Lung (tissue), 12 donors: ENCODE data around the gene PAK4. TPM values are rescaled to one million over a fixed set of nuclear protein-coding genes. Genes with fewer than 3 reads are reported as not detected.
"Not testable (repeated sequence)": the region's sequence is repeated elsewhere in the genome, so short reads cannot be mapped to it uniquely, and the experiment has no call there.

Experiments
- ATAC-seq: fragments of 200-7000 bp; cut with Tn5 transposase; one replicate; pipeline ENCODE4 v1.9.1; 2020; ENCODE audit warnings: moderate number of reproducible peaks; ENCODE audit not compliant: insufficient read depth, low FRiP score
- DNase-seq, 3 donors: peaks; one replicate each; pipeline ENCODE4 v3.0.0-alpha.2; 2013 to 2017
- H3K27ac ChIP-seq, 2 donors: one replicate each; pipeline ENCODE4 v1.5.1; 2013; ENCODE audit warnings: mild to moderate bottlenecking in 2 of 2, moderate library complexity in 2 of 2, control low read depth in 1 of 2, inconsistent platforms in 1 of 2, low read depth in 1 of 2, low read length in 1 of 2
- H3K27me3 ChIP-seq, 3 donors: one replicate each; pipeline ENCODE4 v1.5.1; 2013; ENCODE audit warnings: low read length in 2 of 3; ENCODE audit not compliant: control insufficient read depth in 3 of 3, insufficient read depth in 3 of 3
- H3K36me3 ChIP-seq, 4 donors: one replicate each; pipeline ENCODE4 v1.5.1; 2013; ENCODE audit warnings: low read length in 4 of 4, mild to moderate bottlenecking in 1 of 4, moderate library complexity in 1 of 4; ENCODE audit not compliant: control insufficient read depth in 4 of 4, insufficient read depth in 4 of 4
- H3K4me1 ChIP-seq, 5 donors: one replicate each; pipeline ENCODE4 v1.5.1; 2013; ENCODE audit warnings: low read length in 5 of 5, mild to moderate bottlenecking in 2 of 5, moderate library complexity in 1 of 5; ENCODE audit not compliant: control insufficient read depth in 5 of 5, insufficient read depth in 5 of 5
- H3K4me3 ChIP-seq: one replicate; pipeline ENCODE4 v1.5.1; 2013; ENCODE audit warnings: mild to moderate bottlenecking, control low read depth, moderate library complexity
- H3K9ac ChIP-seq, 2 donors: one replicate each; pipeline ENCODE4 v1.5.1; 2013; ENCODE audit warnings: low read length in 2 of 2, control low read depth in 1 of 2; ENCODE audit not compliant: insufficient read depth in 1 of 2
- H3K9me3 ChIP-seq, 4 donors: one replicate each; pipeline ENCODE4 v1.5.1; 2013; ENCODE audit warnings: low read length in 3 of 4, mild to moderate bottlenecking in 1 of 4, moderate library complexity in 1 of 4; ENCODE audit not compliant: control insufficient read depth in 4 of 4, insufficient read depth in 3 of 4
- WGBS, 2 donors: extraction: QIAGEN DNeasy Blood & Tissue Kit; methylation state at CpG; one replicate each; pipeline ENCODE4 v1.1.7; 2013; 5-methylcytosine and 5-hydroxymethylcytosine counted together
- polyA plus RNA-seq, 2 donors: library from polyadenylated mRNA; stranded (reverse); fragments of 200-250 nt; gene quantifications; one replicate each; pipeline ENCODE4 v1.2.1, GENCODE V29; 2013
- total RNA-seq, 2 donors: library from RNA; depleted of rRNA in 1 of 2; stranded (reverse); fragments of >200 nt in 1 of 2; gene quantifications; one replicate each; pipeline ENCODE4 v1.2.1, GENCODE V29; 2014 to 2021
- TF ChIP-seq, protein P1 (sequence below): IDR thresholded peaks from 2 replicates; pipeline ENCODE4 v1.5.1; 2012; ENCODE audit warnings: mild to moderate bottlenecking; ENCODE audit errors: control extremely low read depth, extremely low read depth
- donor health status: control.
- donor health status: control.
- donor health status: Bipolar disorder and iron deficiency.
- donor health status: healthy.
- donor health status: DM: yes; HTN: yes; CAD: no.

Gene PAK4
- total and polyA plus RNA-seq, 4 donors = 23.2 to 60.8 (median 36.7) TPM

GRCh38 chr19:39218230-39219007, 92.8 kb downstream of the PAK4 start:
- no peaks in the 10 kb centered on the region for H3K36me3 ChIP-seq
- TF ChIP-seq, protein P1, sequence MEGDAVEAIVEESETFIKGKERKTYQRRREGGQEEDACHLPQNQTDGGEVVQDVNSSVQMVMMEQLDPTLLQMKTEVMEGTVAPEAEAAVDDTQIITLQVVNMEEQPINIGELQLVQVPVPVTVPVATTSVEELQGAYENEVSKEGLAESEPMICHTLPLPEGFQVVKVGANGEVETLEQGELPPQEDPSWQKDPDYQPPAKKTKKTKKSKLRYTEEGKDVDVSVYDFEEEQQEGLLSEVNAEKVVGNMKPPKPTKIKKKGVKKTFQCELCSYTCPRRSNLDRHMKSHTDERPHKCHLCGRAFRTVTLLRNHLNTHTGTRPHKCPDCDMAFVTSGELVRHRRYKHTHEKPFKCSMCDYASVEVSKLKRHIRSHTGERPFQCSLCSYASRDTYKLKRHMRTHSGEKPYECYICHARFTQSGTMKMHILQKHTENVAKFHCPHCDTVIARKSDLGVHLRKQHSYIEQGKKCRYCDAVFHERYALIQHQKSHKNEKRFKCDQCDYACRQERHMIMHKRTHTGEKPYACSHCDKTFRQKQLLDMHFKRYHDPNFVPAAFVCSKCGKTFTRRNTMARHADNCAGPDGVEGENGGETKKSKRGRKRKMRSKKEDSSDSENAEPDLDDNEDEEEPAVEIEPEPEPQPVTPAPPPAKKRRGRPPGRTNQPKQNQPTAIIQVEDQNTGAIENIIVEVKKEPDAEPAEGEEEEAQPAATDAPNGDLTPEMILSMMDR = no peak
- H3K4me3 ChIP-seq = no peak overlapping the region
- DNase-seq (no peak), ATAC-seq (no peak)
- peaks cover 0 to 7% (median under 1%) of the 10 kb centered on the region in 4 donors for H3K9me3 ChIP-seq
- H3K27ac ChIP-seq = no peak overlapping the region
- WGBS, 2 donors = 85 to 92% methylated on average over 15 of the region's 15 CpGs
- no peak overlapping the region for H3K9ac ChIP-seq
- H3K4me1 ChIP-seq = no peaks in the 10 kb centered on the region
- no peaks in the 10 kb centered on the region for H3K27me3 ChIP-seq

GRCh38 chr19:39219108-39219507, 93.5 kb downstream of the PAK4 start:
- not testable (repeated sequence) for H3K27me3 ChIP-seq, H3K9ac ChIP-seq, ATAC-seq, H3K36me3 ChIP-seq, DNase-seq, H3K27ac ChIP-seq, H3K9me3 ChIP-seq, H3K4me3 ChIP-seq, H3K4me1 ChIP-seq
- WGBS, 2 donors = 69 to 70% methylated on average over 10 of the region's 10 CpGs

GRCh38 chr19:39223703-39224279, 98.2 kb downstream of the PAK4 start:
- ATAC-seq (no peak), DNase-seq (peak; percentile 20 to 53 (median 46))
- Histone ChIP-seq H3K27me3 (no peaks in the 10 kb centered on the region), H3K9ac (no peak overlapping the region), H3K27ac (no peak overlapping the region), H3K4me1 (peaks cover 0 to 1% (median 0%) of the 10 kb centered on the region in 5 donors), H3K36me3 (no peaks in the 10 kb centered on the region), H3K9me3 (peaks cover 0 to 2% (median 0%) of the 10 kb centered on the region in 4 donors), H3K4me3 (no peak overlapping the region)
- WGBS, 2 donors = 13 to 24% methylated on average over 4 of the region's 4 CpGs
- TF ChIP-seq, protein P1 = no peak

- Histone ChIP-seq H3K27ac (no peak overlapping the region), H3K9ac (no peak overlapping the region), H3K4me3 (no peak overlapping the region), H3K9me3 (peaks cover 0 to 2% (median 0%) of the 10 kb centered on the region in 4 donors), H3K36me3 (no peaks in the 10 kb centered on the region), H3K27me3 (no peaks in the 10 kb centered on the region), H3K4me1 (peaks cover 0 to 1% (median 0%) of the 10 kb centered on the region in 5 donors)
- no peak for DNase-seq
- no peak for ATAC-seq
- TF ChIP-seq, protein P1 = no peak
- 22 to 28% methylated on average over 3 of the region's 3 CpGs for WGBS, 2 donors
Measured at GRCh38 chr19:39224910-39225309, 99.3 kb downstream of the PAK4 start.

Other genes starting within 250 kb of the PAK4 start
- gene RINL, start 247.5 kb upstream of the PAK4 start, total RNA-seq = 10 to 100 TPM in 1 of 2 donors, 1 to 10 TPM in 1; 7.0 to 17.0 TPM
- 10 to 100 TPM; 13.8 to 24.0 TPM for gene RINL, start 247.5 kb upstream of the PAK4 start, polyA plus RNA-seq
- 10 to 100 TPM; 50.4 to 54.8 TPM for gene SIRT2, start 226.2 kb upstream of the PAK4 start, total RNA-seq
- gene SIRT2, start 226.2 kb upstream of the PAK4 start, polyA plus RNA-seq = 10 to 100 TPM; 35.5 to 46.7 TPM
- 10 to 100 TPM; 12.8 to 37.3 TPM for gene NFKBIB, start 225.8 kb upstream of the PAK4 start, total RNA-seq
- gene NFKBIB, start 225.8 kb upstream of the PAK4 start, polyA plus RNA-seq = 10 to 100 TPM; 60.2 to 60.8 TPM
- under 1 TPM in 1 of 2 donors, not detected in 1; 0.46 TPM for gene CCER2, start 213.6 kb upstream of the PAK4 start, total RNA-seq
- 1 to 10 TPM in 1 of 2 donors, under 1 TPM in 1; 0.19 to 1.2 TPM for gene CCER2, start 213.6 kb upstream of the PAK4 start, polyA plus RNA-seq
- 10 to 100 TPM; 14.3 to 31.1 TPM for gene SARS2, start 195.0 kb upstream of the PAK4 start, total RNA-seq
- 10 to 100 TPM; 17.6 to 34.6 TPM for gene SARS2, start 195.0 kb upstream of the PAK4 start, polyA plus RNA-seq
- 10 to 100 TPM; 10.7 to 45.6 TPM for gene MRPS12, start 194.8 kb upstream of the PAK4 start, total RNA-seq
- 10 to 100 TPM; 28.1 to 63.5 TPM for gene MRPS12, start 194.8 kb upstream of the PAK4 start, polyA plus RNA-seq
- gene FBXO17, start 150.0 kb upstream of the PAK4 start, total RNA-seq = 10 to 100 TPM; 10.4 to 18.8 TPM
- gene FBXO17, start 150.0 kb upstream of the PAK4 start, polyA plus RNA-seq = 1 to 10 TPM; 5.1 to 7.5 TPM
- gene FBXO27, start 93.2 kb upstream of the PAK4 start, total RNA-seq = 10 to 100 TPM in 1 of 2 donors, 1 to 10 TPM in 1; 2.8 to 18.0 TPM
- gene FBXO27, start 93.2 kb upstream of the PAK4 start, polyA plus RNA-seq = 1 to 10 TPM; 2.9 to 8.3 TPM
- gene ACP7, start 41.4 kb upstream of the PAK4 start, total RNA-seq = not detected
- gene ACP7, start 41.4 kb upstream of the PAK4 start, polyA plus RNA-seq = under 1 TPM in 1 of 2 donors, not detected in 1; 0.03 TPM
- under 1 TPM; 0.09 to 0.97 TPM for gene NCCRP1, start 71.2 kb downstream of the PAK4 start, total RNA-seq
- under 1 TPM; 0.05 to 0.26 TPM for gene NCCRP1, start 71.2 kb downstream of the PAK4 start, polyA plus RNA-seq
- gene SYCN, start 78.5 kb downstream of the PAK4 start, total RNA-seq = not detected
- gene SYCN, start 78.5 kb downstream of the PAK4 start, polyA plus RNA-seq = under 1 TPM in 1 of 2 donors, not detected in 1; 0.18 TPM
- gene IFNL3, start 119.2 kb downstream of the PAK4 start, total RNA-seq = not detected
- not detected for gene IFNL3, start 119.2 kb downstream of the PAK4 start, polyA plus RNA-seq
- gene IFNL4, start 123.1 kb downstream of the PAK4 start, total RNA-seq = not detected
- not detected for gene IFNL4, start 123.1 kb downstream of the PAK4 start, polyA plus RNA-seq
- gene IFNL2, start 142.6 kb downstream of the PAK4 start, total RNA-seq = not detected
- gene IFNL2, start 142.6 kb downstream of the PAK4 start, polyA plus RNA-seq = not detected
- not detected for gene IFNL1, start 170.6 kb downstream of the PAK4 start, total RNA-seq
- under 1 TPM in 1 of 2 donors, not detected in 1; 0.17 TPM for gene IFNL1, start 170.6 kb downstream of the PAK4 start, polyA plus RNA-seq
- 1 to 10 TPM; 1.6 to 2.2 TPM for gene LRFN1, start 195.1 kb downstream of the PAK4 start, total RNA-seq
- 1 to 10 TPM; 1.2 to 3.6 TPM for gene LRFN1, start 195.1 kb downstream of the PAK4 start, polyA plus RNA-seq
- gene GMFG, start 210.3 kb downstream of the PAK4 start, total RNA-seq = 100 to 1,000 TPM in 1 of 2 donors, 10 to 100 TPM in 1; 38.4 to 110 TPM
- gene GMFG, start 210.3 kb downstream of the PAK4 start, polyA plus RNA-seq = 100 to 1,000 TPM; 192 to 317 TPM
- 10 to 100 TPM; 77.6 to 91.1 TPM for gene SAMD4B, start 216.6 kb downstream of the PAK4 start, total RNA-seq
- gene SAMD4B, start 216.6 kb downstream of the PAK4 start, polyA plus RNA-seq = 100 to 1,000 TPM in 1 of 2 donors, 10 to 100 TPM in 1; 82.5 to 103 TPM